Right renal pelvis (tissue), 4 donors: ENCODE data around the gene EMC6. TPM values are rescaled to one million over a fixed set of nuclear protein-coding genes. Genes with fewer than 3 reads are reported as not detected.
"Not testable (repeated sequence)": the region's sequence is repeated elsewhere in the genome, so short reads cannot be mapped to it uniquely, and the experiment has no call there.

Experiments
- DNase-seq, 4 donors: peaks; one replicate each; pipeline ENCODE4 v3.0.0-alpha.2; 2013; ENCODE audit warnings: low read depth in 4 of 4, low spot score in 3 of 4, missing footprints in 1 of 4
- polyA plus RNA-seq, 4 donors: library from polyadenylated mRNA; unstranded; fragments of 120-200 nt; gene quantifications; one replicate each; pipeline ENCODE4 v1.2.1, GENCODE V29; 2013; ENCODE audit not compliant: insufficient read length in 4 of 4

EMC6 gene
- polyA plus RNA-seq, 4 donors: 30.2 to 38.4 (median 31.1) TPM

- no peak for DNase-seq
Measured at GRCh38 chr17:3679531-3680126, 11.0 kb downstream of the EMC6 start.

GRCh38 chr17:3681057-3681456 is 12.4 kb downstream of the EMC6 start:
- no peak for DNase-seq

- DNase-seq: no peak
Measured at GRCh38 chr17:3681565-3681964, 13.0 kb downstream of the EMC6 start.

GRCh38 chr17:3682033-3682432 is 13.4 kb downstream of the EMC6 start:
- no peak for DNase-seq

GRCh38 chr17:3683054-3683511 is 14.5 kb downstream of the EMC6 start:
- no peak for DNase-seq

GRCh38 chr17:3685174-3685573 is 16.6 kb downstream of the EMC6 start:
- DNase-seq: no peak

GRCh38 chr17:3688027-3688553 is 19.5 kb downstream of the EMC6 start:
- DNase-seq: no peak

GRCh38 chr17:3688852-3689261 is 20.2 kb downstream of the EMC6 start:
- DNase-seq: no peak

GRCh38 chr17:3689262-3690093 is 20.9 kb downstream of the EMC6 start:
- no peak for DNase-seq

GRCh38 chr17:3690094-3690715 is 21.6 kb downstream of the EMC6 start:
- DNase-seq: no peak

- no peak for DNase-seq
Measured at GRCh38 chr17:3691617-3692067, 23.0 kb downstream of the EMC6 start.

- DNase-seq: no peak
Measured at GRCh38 chr17:3692346-3692745, 23.7 kb downstream of the EMC6 start.

GRCh38 chr17:3693141-3693540 is 24.5 kb downstream of the EMC6 start:
- no peak for DNase-seq

GRCh38 chr17:3693829-3694231 is 25.2 kb downstream of the EMC6 start:
- no peak for DNase-seq

- no peak for DNase-seq
Measured at GRCh38 chr17:3695129-3695722, 26.6 kb downstream of the EMC6 start.

GRCh38 chr17:3695723-3696411 is 27.3 kb downstream of the EMC6 start, which contains the start of gene P2RX5:
TSS of gene P2RX5 (minus strand) at chr17:3696155. CDS start at chr17:3696005, 150 bp downstream.
- DNase-seq: no peak

GRCh38 chr17:3697103-3697476 is 28.5 kb downstream of the EMC6 start:
- DNase-seq: no peak

GRCh38 chr17:3698139-3698538 is 29.5 kb downstream of the EMC6 start:
- no peak for DNase-seq

- DNase-seq: no peak
Measured at GRCh38 chr17:3699951-3700350, 31.3 kb downstream of the EMC6 start.

GRCh38 chr17:3702041-3702539 is 33.5 kb downstream of the EMC6 start:
- DNase-seq: not testable (repeated sequence)
